ENCODE results near the gene CC2D1A.

Gene CC2D1A

DNA sequence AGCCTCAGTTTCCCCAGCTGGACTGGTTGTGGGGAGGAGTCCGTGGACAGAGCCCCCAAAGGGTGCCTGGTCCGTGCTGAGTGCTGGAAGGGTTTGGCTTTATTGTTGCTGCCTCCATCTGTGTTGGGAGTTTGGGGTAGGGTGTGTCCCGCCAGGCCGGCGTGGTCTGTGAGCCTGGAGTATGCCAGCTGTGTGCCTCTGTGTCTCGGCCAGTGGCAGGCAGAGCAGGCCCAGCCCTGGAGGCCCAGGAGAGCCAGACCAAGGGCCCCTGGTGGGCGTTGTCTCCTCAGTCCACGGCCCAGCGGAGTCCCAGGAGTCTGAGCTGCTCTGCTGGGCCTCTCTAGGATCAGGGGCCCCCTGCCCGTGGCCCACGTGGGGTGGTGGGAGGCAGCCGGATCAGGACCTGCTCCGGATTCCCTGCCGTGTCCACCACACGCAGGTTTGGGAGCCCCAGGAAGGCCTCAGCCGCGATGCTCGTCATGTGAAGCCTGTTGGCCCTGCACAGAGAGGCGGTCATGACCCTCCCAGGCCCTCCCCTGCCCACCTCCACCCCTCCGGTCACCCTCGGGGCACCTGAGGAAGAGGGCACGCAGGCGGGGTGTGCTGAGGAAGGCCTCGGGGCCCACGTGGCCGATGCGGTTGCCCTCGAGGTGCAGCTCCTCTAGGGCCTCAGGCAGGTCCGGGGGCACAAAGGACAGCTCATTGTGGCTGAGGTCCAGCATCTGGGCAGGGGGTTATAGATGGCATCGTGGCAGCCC lies 25.6 kb downstream of the CC2D1A start:
- in situ Hi-C loops (cut with MboI; ENCODE audit: low sequenced_read_pairs) = no loop called here

DNA sequence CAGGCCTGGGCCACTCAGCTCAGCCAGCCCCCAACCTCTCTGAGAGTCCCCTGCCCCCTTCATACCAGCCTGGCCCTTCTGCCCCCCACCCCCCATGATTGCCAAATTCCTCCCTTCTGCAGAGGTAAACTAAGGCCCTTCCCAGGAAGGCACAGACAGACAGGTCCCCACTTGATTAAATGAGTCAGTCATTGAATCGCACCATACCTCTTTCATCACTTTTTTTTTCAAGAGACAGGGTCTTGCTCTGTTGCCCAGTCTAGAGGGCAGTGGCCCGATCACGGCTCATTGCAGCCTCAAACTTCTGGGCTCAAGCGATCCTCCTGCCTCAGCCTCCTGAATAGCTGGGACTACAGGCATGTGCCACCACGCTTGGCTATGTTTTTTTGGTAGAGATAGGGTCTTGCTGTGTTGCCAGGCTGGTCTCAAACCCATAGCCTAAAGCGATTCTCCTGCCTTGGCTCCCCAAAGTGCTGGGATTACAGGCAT lies 26.2 kb downstream of the CC2D1A start:
- in situ Hi-C loops (cut with MboI; ENCODE audit: low sequenced_read_pairs) = no loop called here

DNA sequence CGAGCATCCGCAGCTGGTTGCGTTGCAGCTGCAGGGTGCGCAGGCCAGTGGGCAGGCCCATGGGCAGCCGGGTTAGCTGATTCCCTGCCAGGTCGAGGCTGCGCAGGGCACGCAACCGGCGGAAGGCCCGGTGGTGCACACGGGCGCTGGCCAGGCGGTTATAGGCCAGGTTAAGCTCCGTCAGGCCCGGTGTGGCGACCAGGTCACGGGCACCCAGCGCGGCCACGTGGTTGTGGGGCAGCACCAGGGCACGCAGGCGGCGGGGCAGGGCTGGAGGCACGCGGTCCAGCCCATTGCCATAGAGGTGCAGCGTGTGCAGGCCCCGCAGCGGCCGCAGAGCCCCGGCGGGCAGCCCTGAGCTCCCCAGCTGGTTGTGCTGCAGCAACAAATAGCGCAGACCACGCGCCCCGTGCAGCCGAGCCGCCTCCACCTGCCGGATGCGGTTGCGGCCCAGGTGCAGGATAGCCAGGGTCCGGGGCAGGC lies 27.0 kb downstream of the CC2D1A start:
- in situ Hi-C loops (cut with MboI; ENCODE audit: low sequenced_read_pairs) = no loop called here

DNA sequence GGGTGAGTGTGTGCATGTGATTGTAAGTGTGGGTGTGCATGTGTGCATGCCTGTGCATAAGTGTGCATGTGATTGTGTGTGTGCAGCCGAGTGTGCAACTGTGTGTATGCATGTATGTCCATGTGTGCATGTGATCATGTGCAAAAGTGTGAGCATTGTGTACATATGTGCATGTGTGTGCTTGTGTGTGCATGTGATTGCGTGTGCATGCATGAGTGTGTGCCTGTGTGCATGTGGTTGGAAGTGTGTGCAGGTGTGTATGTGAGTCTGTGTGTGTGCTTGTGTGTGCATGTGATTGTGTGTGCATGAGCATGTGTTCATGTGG lies 28.7 kb downstream of the CC2D1A start:
- in situ Hi-C loops (cut with MboI; ENCODE audit: low sequenced_read_pairs) = no loop called here

DNA sequence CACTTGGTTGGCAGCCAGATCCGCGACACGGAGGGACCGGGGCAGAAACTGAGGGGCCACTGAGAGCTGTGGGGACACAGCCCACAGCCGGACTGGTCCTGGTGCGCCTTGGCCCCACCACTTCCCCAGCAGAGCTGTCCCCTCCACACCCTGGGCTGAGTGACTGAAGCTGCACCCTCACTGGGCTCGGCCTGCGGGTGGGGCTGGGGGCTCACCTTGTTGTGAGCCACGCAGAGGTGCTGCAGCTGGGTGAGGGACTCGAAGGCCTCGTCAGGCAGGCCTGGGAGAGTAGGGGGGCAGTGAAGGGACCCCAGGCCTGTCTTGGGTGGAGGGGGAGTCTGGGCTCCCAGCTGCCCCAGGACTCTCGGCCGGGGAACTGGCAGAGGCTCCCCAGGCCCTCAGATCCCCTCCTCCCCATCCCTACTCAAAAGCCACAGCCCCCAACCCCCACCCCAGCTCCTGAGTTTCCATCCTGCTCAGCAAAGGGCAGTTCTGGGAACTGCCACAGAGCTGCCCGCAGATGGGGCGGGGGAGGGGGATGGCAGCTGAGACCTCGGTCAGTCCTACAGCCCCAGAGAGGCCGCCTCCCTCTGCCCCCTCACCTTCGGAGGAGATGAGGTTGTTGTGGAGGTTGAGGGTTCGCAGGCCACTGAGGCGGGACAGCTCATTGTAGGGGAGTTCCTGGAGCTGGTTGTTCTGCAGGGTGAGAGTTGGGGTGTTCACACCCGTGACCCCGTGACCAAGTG lies 29.9 kb downstream of the CC2D1A start:
- in situ Hi-C loops (cut with MboI; ENCODE audit: low sequenced_read_pairs) = no loop called here

DNA sequence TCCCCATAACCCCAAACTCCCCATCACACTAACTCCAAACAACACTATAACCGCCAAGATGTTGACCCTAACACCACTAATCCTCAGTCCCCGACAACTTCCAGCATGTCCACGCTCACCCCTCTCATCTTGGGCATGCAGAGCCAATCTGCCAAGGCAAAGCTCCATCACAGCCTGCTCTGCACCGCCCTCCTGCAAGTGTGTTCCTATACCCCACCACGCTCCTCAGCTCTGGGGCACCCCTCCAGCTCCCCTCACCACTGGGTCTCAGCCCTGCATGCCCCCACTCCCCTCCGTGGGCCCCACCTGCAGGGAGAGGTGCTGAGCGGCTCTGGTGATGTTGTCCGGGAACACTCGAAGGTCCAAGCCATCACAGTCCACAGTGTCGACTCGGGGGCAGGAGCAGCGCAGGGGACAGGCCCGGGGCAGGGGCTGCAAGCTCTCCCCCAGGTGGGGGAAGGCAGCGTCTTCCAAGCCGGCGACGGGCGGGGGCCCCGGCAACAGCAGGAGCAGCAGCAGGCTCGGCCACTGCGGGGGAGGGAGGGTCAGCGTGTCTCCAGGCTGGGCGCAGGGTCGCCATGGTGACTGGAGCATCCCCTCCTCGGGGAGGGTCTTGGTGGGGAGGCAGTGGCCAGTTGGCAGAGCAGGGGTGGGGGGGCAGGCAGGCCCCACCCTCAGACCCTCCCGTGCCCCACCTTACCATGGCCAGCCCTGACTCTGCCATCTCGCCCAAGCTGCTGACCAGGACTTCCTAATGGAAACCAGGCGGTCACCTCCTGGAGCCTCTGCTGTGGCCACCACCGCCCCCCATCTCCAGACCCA lies 31.7 kb downstream of the CC2D1A start:
- in situ Hi-C loops (cut with MboI; ENCODE audit: low sequenced_read_pairs) = no loop called here

DNA sequence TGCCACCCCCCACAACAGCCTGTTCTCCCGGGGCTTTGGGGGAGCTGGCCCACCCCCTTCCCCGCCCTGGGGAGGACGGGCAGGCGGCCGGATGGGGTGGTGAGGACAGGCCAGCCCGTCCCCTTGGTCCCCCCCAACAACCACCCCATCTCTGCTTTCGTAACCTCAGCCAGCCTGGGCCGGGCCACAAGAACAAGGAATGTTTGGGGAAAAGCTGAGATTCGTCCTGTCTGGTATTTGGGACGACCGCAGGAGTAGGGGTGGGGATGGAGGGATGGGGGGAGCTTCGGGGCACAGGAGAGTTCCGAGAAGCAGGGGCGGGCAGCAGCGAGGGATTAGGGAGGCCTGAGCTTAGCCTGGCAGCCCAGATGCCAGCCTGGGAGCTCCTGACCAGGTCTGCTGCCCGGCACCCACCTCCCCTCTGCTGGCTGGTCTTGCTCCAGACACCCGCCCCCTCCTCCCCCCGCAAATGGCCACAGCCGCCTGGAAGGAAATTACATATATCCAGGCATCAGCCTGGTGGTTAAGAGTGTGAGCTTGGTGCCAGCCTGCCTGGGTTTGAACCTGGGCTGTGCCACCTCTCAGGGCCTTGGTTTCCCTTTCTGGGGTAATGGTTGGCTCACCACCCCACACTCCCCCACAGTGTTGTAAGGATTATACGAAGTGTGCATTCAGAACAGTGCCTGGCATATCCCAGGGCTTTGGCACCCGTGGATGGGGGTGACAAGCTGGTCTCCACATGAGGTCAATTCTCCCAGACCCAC lies 32.5 kb downstream of the CC2D1A start, which contains the start of gene PODNL1:
Gene PODNL1, minus strand, starts transcription at position 117 of the 764 bp plus-strand sequence. CDS start 236 bp downstream, outside the sequence.
- in situ Hi-C loops (cut with MboI; ENCODE audit: low sequenced_read_pairs) = no loop called here

DNA sequence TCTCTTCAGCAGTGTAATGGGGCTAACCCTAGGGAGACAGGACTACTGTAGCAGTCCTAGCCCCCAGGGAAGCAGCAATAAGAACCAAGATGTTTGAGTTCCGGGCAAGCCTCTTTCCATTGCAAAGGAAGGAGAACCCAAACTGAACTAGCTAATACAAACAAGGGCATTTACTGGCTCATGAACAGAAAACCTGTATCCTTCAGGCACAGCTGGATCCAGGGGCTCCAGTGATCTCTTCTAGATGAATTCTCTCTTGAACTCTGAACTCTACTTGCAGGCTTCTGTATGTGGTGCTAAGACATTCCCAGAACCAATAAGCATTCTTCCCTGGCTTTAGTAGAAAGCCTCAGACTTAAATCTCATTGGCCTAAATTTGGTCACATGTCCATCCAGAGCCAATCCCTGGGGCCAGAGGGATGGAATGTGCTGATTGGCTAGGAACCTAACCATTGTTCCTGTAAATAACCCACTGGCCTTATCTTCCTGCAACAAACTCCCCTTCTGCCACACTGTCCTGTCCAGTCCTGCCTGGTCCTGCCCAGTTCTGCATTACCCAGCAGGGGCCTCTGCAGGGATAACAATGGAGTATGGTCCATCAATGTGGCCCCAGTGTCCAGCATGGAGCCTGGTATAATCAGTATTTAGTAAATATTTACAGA lies 36.2 kb downstream of the CC2D1A start:
- in situ Hi-C loops (cut with MboI; ENCODE audit: low sequenced_read_pairs) = no loop called here

DNA sequence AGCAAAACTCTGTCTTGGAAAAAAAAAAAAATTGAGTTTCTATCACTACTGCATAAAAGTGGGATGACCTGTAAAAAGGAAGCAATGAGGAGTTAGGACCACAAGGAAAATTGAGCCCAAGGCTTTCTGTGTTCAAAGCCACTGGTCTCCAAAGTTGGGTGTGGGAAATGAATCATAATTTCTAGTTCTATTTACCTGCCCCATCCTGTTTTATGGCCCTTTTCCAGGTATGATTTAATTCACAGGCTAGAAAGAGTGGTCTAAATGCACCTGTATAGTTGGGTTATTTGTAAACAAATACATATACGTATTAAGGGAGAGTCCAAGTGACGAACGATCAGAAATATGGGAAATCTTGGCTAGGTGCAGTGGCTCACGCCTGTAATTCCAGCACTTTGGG lies 40.4 kb downstream of the CC2D1A start:
- in situ Hi-C loops (cut with MboI; ENCODE audit: low sequenced_read_pairs) = no loop called here

DNA sequence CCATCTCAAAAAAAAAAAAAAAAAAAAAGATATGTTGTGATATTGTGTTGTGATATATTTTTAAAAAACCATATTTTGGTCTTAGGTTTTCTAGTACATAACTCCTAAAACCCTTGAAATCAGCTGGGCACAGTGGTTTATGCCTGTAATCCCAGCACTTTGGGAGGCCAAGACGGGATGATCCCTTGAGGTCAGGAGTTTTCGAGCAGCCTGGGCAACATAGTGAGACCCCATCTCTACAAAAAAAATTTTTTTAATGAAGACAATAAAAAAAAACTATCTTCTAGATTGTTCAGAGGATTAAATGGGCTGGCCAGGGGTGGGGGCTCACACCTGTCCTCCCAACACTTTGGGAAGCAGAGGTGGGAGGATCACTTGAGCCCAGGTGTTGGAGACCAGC lies 45.0 kb downstream of the CC2D1A start:
- in situ Hi-C loops (cut with MboI; ENCODE audit: low sequenced_read_pairs) = no loop called here

DNA sequence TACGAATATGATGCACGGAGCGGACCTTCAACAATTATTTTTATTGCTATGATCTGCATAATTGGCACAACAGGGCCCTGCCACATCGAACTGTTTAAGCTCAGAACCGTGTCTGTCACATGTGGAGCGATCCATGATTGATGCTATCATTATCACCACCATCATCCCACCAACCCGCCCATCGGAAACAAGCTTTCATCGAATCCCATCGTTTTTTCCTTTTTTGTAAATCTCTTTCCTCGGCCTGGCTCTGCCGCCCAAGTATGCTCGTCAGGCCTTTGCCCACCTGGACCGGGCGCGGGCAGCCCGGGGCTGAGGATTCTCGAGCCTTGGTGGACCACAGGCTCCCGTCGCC lies 45.8 kb downstream of the CC2D1A start:
- in situ Hi-C loops (cut with MboI; ENCODE audit: low sequenced_read_pairs) = no loop called here

DNA sequence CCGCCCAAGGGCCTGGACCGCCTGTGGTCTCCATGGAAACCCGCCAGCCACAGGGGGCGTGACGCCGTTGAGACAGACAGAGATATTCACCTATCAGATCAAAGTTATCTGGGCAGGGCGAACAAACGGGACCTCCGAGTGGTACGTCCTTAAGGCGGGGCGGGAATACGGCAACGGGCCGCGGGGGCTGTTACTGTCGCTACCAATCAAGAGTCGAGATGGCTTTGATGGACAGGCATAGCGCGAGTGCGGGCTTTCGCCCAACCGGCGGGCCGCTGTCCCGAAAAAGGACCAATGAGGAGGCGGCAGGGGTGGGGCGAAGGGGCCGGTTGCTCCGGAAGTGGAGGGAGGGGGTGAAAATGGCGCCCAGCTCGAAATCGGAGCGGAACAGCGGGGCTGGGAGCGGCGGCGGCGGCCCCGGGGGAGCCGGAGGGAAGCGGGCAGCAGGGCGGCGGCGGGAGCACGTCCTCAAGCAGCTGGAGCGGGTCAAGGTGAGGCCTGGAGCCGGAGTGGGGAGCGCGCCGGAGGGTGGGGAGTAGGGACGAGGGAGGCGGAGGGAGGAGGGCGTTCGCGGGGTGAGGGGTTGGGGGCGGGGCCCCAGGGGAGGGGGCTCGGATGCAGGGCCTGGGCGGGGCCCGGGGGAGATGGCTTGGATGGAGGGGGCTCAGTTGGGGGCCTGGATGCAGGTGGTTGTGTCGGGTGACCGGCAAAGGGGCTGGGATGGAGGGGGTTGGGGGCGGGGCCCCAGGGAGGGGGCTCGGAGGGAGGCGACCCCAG lies 46.3 kb downstream of the CC2D1A start, which contains the start of gene DCAF15:
Gene DCAF15, plus strand, starts transcription at position 356 of the 777 bp plus-strand sequence. Its CDS starts 4 bp downstream, at position 360.
- in situ Hi-C loops (cut with MboI; ENCODE audit: low sequenced_read_pairs) = no loop called here

DNA sequence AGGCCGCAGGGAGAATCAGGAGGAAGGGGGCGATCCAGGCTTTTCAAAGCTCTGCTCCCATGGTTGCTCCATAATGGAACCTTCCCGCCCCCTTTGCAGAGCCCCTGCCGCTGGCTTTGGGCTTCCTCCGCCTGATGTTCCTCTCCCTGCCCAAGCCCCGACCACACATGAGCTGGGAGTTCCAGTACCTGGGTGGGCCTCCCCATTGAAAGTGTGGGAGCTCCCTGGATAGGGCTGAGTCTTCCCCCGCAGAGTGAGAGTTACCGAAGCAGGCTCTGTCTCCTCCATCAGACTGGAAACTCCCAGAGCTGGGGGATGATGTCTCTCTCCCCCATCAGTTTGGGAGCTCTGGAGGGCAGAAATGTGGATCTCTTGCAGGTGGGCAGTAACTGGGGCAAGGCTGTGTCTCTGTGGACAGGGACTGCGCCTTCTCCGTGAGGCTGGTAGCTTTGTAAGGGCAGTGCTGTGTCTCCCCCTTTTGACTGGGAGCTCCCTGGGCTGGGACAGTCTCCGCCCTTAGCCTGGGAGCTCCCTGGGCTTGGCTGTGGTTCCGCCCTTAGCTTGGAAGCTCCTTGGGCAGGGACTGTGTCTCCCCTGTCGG lies 47.0 kb downstream of the CC2D1A start:
- in situ Hi-C loops (cut with MboI; ENCODE audit: low sequenced_read_pairs) = no loop called here

DNA sequence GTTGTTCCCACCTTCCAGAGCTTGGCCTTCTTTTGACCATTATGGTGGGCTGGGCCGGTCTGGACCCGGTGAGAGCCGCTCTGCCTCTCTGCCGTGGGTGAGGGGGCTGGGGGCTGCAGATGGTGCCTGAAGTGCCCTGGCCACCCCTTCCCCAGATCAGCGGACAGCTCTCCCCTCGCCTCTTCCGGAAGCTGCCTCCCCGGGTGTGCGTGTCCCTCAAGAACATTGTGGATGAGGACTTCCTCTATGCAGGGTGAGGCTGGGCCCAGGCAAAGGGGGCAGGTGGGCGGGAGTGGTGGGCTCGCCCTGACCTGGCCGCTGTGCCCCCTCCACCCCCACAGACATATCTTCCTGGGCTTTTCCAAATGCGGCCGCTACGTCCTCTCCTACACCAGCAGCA lies 48.2 kb downstream of the CC2D1A start:
- in situ Hi-C loops (cut with MboI; ENCODE audit: low sequenced_read_pairs) = no loop called here

DNA sequence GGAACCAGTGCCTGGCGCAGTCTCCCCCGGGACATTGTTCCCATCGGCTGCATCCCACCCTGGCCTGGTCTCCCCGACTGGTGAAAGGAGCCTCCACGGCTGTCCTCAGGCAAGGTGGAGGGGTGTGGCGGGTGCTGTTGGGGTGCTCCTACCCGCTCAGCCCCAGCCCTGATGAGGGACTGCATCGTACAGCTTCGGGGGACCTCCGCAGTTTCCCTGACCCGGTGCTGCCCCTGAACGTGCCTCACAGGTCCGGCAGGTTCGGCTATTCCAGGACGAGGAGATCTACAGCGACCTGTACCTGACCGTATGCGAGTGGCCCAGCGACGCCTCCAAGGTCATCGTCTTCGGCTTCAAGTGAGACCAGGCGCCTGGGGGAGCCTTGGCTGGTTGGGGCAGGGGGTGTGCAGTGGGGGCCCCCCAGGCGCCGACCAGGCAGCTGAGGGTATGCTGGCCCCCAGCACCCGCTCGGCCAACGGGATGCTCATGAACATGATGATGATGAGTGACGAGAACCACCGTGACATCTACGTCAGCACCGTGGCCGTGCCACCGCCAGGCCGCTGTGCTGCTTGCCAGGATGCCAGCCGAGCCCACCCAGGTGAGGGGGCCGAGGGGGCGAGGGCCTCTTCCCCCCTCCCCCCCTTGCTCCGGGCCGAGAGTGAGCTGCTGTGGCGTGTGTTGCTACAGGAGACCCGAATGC lies 49.8 kb downstream of the CC2D1A start:
- in situ Hi-C loops (cut with MboI; ENCODE audit: low sequenced_read_pairs) = no loop called here

DNA sequence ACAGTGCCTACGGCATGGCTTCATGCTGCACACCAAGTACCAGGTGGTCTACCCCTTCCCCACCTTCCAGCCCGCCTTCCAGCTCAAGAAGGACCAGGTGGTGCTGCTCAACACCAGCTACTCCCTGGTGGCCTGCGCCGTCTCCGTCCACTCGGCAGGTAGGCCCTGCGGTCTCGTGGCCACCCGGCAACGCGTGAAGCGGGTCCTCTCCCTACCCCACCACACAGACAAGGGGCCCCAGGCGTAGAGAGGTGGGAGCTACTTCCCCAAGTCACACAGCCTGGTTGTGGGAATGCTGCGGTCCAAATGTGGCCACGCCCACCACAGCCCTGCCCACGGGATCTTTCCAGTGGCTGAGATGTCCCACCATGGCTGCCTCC lies 50.4 kb downstream of the CC2D1A start:
- in situ Hi-C loops (cut with MboI; ENCODE audit: low sequenced_read_pairs) = no loop called here

DNA sequence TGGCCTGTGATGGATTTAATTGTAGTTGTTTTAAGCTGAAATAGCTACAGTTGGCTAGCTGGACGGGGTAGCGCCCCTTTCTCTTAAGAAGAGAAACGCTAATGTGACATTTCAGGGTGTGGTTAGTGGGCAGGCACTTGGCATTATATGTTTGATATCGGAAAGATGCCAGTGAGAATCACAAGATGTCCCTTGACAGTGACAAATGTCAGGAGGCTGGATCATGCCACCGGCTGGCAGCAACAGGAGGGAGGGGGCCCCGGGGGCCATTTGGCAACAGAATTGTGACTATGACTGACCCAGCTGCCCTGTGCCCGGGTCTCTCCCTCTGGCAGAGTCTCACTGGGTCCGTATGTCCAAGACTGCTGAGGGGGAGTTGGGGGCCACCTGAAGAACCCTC lies 51.0 kb downstream of the CC2D1A start:
- in situ Hi-C loops (cut with MboI; ENCODE audit: low sequenced_read_pairs) = no loop called here

DNA sequence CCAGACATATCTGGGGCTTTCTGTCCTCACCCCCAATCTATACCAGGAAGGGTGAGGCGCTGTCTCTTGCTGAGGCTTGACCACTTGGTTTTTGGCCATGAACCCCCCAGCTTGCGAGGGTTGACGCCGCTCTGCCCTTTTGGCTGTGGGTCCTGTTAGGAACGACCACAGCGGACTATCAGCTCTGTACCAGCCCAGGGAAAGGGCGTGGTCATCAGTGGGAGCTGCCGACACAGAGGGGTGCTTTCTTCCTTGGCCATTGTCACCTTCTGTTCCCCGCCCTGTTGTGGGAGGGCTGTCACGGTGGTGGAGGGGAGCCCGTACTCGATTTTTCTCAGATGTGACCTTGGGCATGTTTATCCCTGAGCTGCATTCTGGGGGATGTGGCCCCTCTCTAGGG lies 52.0 kb downstream of the CC2D1A start:
- in situ Hi-C loops (cut with MboI; ENCODE audit: low sequenced_read_pairs) = no loop called here
